ENCODE data around the gene RPL37. TPM values are rescaled to one million over a fixed set of nuclear protein-coding genes. Genes with fewer than 3 reads are reported as not detected.
A peak's percentile ranks its signal among the peaks of the same experiment; 100 is the strongest.

Gene RPL37
- polyA plus RNA-seq, 1 donor from 2014 or later, result 2,785 TPM

- Mint-ChIP-seq H3K9me3 (no peaks in the 10 kb centered on the region), H3K4me1 (peaks cover 3 to 10% (median 7%) of the 10 kb centered on the region in 3 donors), H3K27me3 (no peaks in the 10 kb centered on the region), H3K4me3 (no peak overlapping the region), H3K27ac (no peak overlapping the region), H3K36me3 (peaks cover 1% of the 10 kb centered on the region)
Observed at GRCh38 chr5:40847525-40847924, 12.5 kb upstream of the RPL37 start.

- Mint-ChIP-seq H3K36me3 (peaks cover 1% of the 10 kb centered on the region), H3K27me3 (peaks cover 5% of the 10 kb centered on the region), H3K4me3 (no peak overlapping the region), H3K9me3 (no peaks in the 10 kb centered on the region), H3K4me1 (peaks cover 3 to 15% (median 12%) of the 10 kb centered on the region in 3 donors), H3K27ac (no peak overlapping the region)
Observed at GRCh38 chr5:40846371-40846770, 11.3 kb upstream of the RPL37 start.

- H3K36me3 Mint-ChIP-seq, result peaks cover 1% of the 10 kb centered on the region
- no peaks in the 10 kb centered on the region for H3K9me3 Mint-ChIP-seq
- peaks cover 6% of the 10 kb centered on the region for H3K27me3 Mint-ChIP-seq
- no peak overlapping the region for H3K27ac Mint-ChIP-seq
- H3K4me1 Mint-ChIP-seq, result peaks cover 3 to 21% (median 17%) of the 10 kb centered on the region in 3 donors
- H3K4me3 Mint-ChIP-seq, result no peak overlapping the region
Observed at GRCh38 chr5:40844565-40844964, 9.5 kb upstream of the RPL37 start.

- Mint-ChIP-seq H3K4me1 (peaks cover 5 to 29% (median 18%) of the 10 kb centered on the region in 3 donors), H3K4me3 (no peak overlapping the region), H3K27ac (no peak overlapping the region), H3K36me3 (peaks cover 1% of the 10 kb centered on the region), H3K27me3 (peaks cover 6% of the 10 kb centered on the region), H3K9me3 (no peaks in the 10 kb centered on the region)
Observed at GRCh38 chr5:40842351-40842750, 7.3 kb upstream of the RPL37 start.

GRCh38 chr5:40841068-40841805, 6.2 kb upstream of the RPL37 start, which contains the start of gene CARD6:
Gene CARD6 (plus strand): TSS chr5:40841367. CDS start chr5:40841383, 16 bp downstream.
- no peaks in the 10 kb centered on the region for H3K9me3 Mint-ChIP-seq

GRCh38 chr5:40838086-40838485, 3.1 kb upstream of the RPL37 start:
- H3K27me3 Mint-ChIP-seq, result peaks cover 6% of the 10 kb centered on the region
- H3K9me3 Mint-ChIP-seq, result peaks cover 0 to 2% (median 0%) of the 10 kb centered on the region in 3 donors
- peaks cover 26 to 47% (median 37%) of the 10 kb centered on the region in 3 donors for H3K4me1 Mint-ChIP-seq
- peak overlapping the region in 1 of 3 donors; percentile 71 for H3K27ac Mint-ChIP-seq
- H3K36me3 Mint-ChIP-seq, result peaks cover 3% of the 10 kb centered on the region
- peak overlapping the region in 2 of 4 donors; percentile 50 to 65 for H3K4me3 Mint-ChIP-seq

More at GRCh38 chr5:40841068-40841805, 6.2 kb upstream of the RPL37 start, which contains the start of gene CARD6:
- H3K4me3 Mint-ChIP-seq, result peak within 1 kb of the TSS; percentile 83 to 95 (median 86)
- H3K4me1 Mint-ChIP-seq, result peaks cover 5 to 31% (median 18%) of the 10 kb centered on the region in 3 donors
- H3K27me3 Mint-ChIP-seq, result peaks cover 6% of the 10 kb centered on the region
- peak within 1 kb of the TSS; percentile 44 to 96 (median 86) for H3K27ac Mint-ChIP-seq
- peaks cover 1% of the 10 kb centered on the region for H3K36me3 Mint-ChIP-seq

GRCh38 chr5:40834391-40834848, 602 bp downstream of the RPL37 start:
- H3K4me3 Mint-ChIP-seq, result peak overlapping the region; percentile 90 to 100 (median 98)

GRCh38 chr5:40833712-40834229, 1.3 kb downstream of the RPL37 start:
- peaks cover 33 to 48% (median 43%) of the 10 kb centered on the region in 3 donors for H3K4me1 Mint-ChIP-seq
- H3K9me3 Mint-ChIP-seq, result peaks cover 0 to 2% (median 0%) of the 10 kb centered on the region in 3 donors
- H3K27me3 Mint-ChIP-seq, result no peaks in the 10 kb centered on the region
- H3K27ac Mint-ChIP-seq, result peak overlapping the region; percentile 82 to 98 (median 97)
- peaks cover 13% of the 10 kb centered on the region for H3K36me3 Mint-ChIP-seq
- H3K4me3 Mint-ChIP-seq, result peak overlapping the region; percentile 90 to 100 (median 98)

More at GRCh38 chr5:40834391-40834848, 602 bp downstream of the RPL37 start:
- no peaks in the 10 kb centered on the region for H3K27me3 Mint-ChIP-seq
- H3K36me3 Mint-ChIP-seq, result peaks cover 9% of the 10 kb centered on the region
- peaks cover 0 to 2% (median 0%) of the 10 kb centered on the region in 3 donors for H3K9me3 Mint-ChIP-seq
- H3K4me1 Mint-ChIP-seq, result peaks cover 33 to 48% (median 40%) of the 10 kb centered on the region in 3 donors
- H3K27ac Mint-ChIP-seq, result peak overlapping the region; percentile 82 to 98 (median 97)

- H3K27me3 Mint-ChIP-seq, result no peaks in the 10 kb centered on the region
- H3K36me3 Mint-ChIP-seq, result peaks cover 15% of the 10 kb centered on the region
- H3K27ac Mint-ChIP-seq, result peak overlapping the region; percentile 4 to 98 (median 82)
- H3K9me3 Mint-ChIP-seq, result peaks cover 0 to 2% (median 0%) of the 10 kb centered on the region in 3 donors
- peak overlapping the region in 2 of 4 donors; percentile 90 to 100 for H3K4me3 Mint-ChIP-seq
- H3K4me1 Mint-ChIP-seq, result peaks cover 28 to 45% (median 42%) of the 10 kb centered on the region in 3 donors
Observed at GRCh38 chr5:40832345-40832744, 2.7 kb downstream of the RPL37 start.

- no peaks in the 10 kb centered on the region for H3K27me3 Mint-ChIP-seq
- H3K36me3 Mint-ChIP-seq, result peaks cover 15% of the 10 kb centered on the region
- H3K4me1 Mint-ChIP-seq, result peaks cover 28 to 45% (median 42%) of the 10 kb centered on the region in 3 donors
- H3K9me3 Mint-ChIP-seq, result peaks cover 0 to 2% (median 0%) of the 10 kb centered on the region in 3 donors
- peak overlapping the region in 2 of 3 donors; percentile 19 to 82 for H3K27ac Mint-ChIP-seq
- peak overlapping the region in 1 of 4 donors; percentile 90 for H3K4me3 Mint-ChIP-seq
Observed at GRCh38 chr5:40831346-40832210, 3.4 kb downstream of the RPL37 start.

- Mint-ChIP-seq H3K36me3 (peaks cover 15% of the 10 kb centered on the region), H3K4me3 (no peak overlapping the region), H3K27me3 (no peaks in the 10 kb centered on the region), H3K9me3 (no peaks in the 10 kb centered on the region), H3K27ac (no peak overlapping the region), H3K4me1 (peaks cover 21 to 34% (median 33%) of the 10 kb centered on the region in 3 donors)
Observed at GRCh38 chr5:40829748-40830533, 5.1 kb downstream of the RPL37 start.

GRCh38 chr5:40828690-40829661, 6.0 kb downstream of the RPL37 start:
- H3K4me1 Mint-ChIP-seq, result peaks cover 16 to 29% (median 24%) of the 10 kb centered on the region in 3 donors
- H3K36me3 Mint-ChIP-seq, result peaks cover 13% of the 10 kb centered on the region
- no peaks in the 10 kb centered on the region for H3K9me3 Mint-ChIP-seq
- H3K27me3 Mint-ChIP-seq, result no peaks in the 10 kb centered on the region
- no peak overlapping the region for H3K4me3 Mint-ChIP-seq
- peak overlapping the region; percentile 7 to 60 (median 57) for H3K27ac Mint-ChIP-seq

Data from IgD-negative memory B cell (primary cell).